IMR-90 (cell line): ENCODE measurements around the gene ATP10A. TPM values are rescaled to one million over a fixed set of nuclear protein-coding genes. Genes with fewer than 3 reads are reported as not detected.

ENCODE experiments used
- ATAC-seq: fragments of 200-7000 bp; cut with Tn5 transposase; 2 replicates; pipeline ENCODE4 v1.9.1; 2020; ENCODE audit warnings: low read depth, mild to moderate bottlenecking, moderate library complexity
- BruUV-seq: library from RNA; stranded (reverse); fragments of 400-500 nt; replicated peaks from 2 replicates; lab custom pipeline; 2021; lab: Mats Ljungman, UMichigan
- CTCF ChIA-PET: fragments of 300-600 bp; formaldehyde crosslinking; extraction: SDS; loops from one replicate; lab custom pipeline; 2021; ENCODE audit warnings: antibody characterized with exemption; lab: Yijun Ruan, JAX
- POLR2A ChIA-PET: fragments of 300-600 bp; sonication (Branson Sonifier 250); formaldehyde crosslinking; loops from one replicate; lab custom pipeline; 2022; ENCODE audit warnings: antibody characterized with exemption; ENCODE audit not compliant: unreplicated experiment; lab: Charles Lee
- DNase-seq: peaks from one replicate; pipeline ENCODE4 v3.0.0; 2013
- H2AFZ ChIP-seq: replicated peaks from 2 replicates; pipeline ENCODE3; 2013; ENCODE audit warnings: low read length, mild to moderate bottlenecking; ENCODE audit not compliant: poor library complexity
- H2AK5ac ChIP-seq: 2 replicates; pipeline ENCODE4 v1.6.1; 2013; ENCODE audit warnings: low read depth, low read length, inconsistent platforms
- H2AK9ac ChIP-seq: replicated peaks from 2 replicates; pipeline ENCODE3; 2013; ENCODE audit warnings: mild to moderate bottlenecking, low read depth, low read length, moderate library complexity; ENCODE audit not compliant: poor library complexity
- H2BK120ac ChIP-seq: 2 replicates; pipeline ENCODE4 v1.6.1; 2013; ENCODE audit warnings: low read depth, low read length, inconsistent platforms
- H2BK15ac ChIP-seq: 3 replicates; pipeline ENCODE4 v1.6.1; 2013; ENCODE audit warnings: low read depth, low read length, inconsistent platforms
- H2BK20ac ChIP-seq: 2 replicates; pipeline ENCODE4 v1.6.1; 2013; ENCODE audit warnings: low read depth, mild to moderate bottlenecking, inconsistent platforms, low read length, moderate library complexity
- H2BK5ac ChIP-seq: 2 replicates; pipeline ENCODE4 v1.6.1; 2013; ENCODE audit warnings: mild to moderate bottlenecking, low read depth, low read length, inconsistent platforms; ENCODE audit not compliant: poor library complexity, severe bottlenecking
- H3K14ac ChIP-seq: replicated peaks from 2 replicates; pipeline ENCODE4 v1.6.1; 2013; ENCODE audit warnings: low read depth, low read length, inconsistent platforms
- H3K18ac ChIP-seq: 2 replicates; pipeline ENCODE4 v1.6.1; 2013; ENCODE audit warnings: low read depth, low read length, control low read depth
- H3K23ac ChIP-seq: 2 replicates; pipeline ENCODE4 v1.6.1; 2013; ENCODE audit warnings: low read depth, low read length, inconsistent platforms
- H3K27ac ChIP-seq: 2 replicates; pipeline ENCODE4 v1.5.1; 2013; ENCODE audit warnings: mild to moderate bottlenecking, control low read depth, low read length; ENCODE audit not compliant: insufficient read depth
- H3K27me3 ChIP-seq: 2 replicates; pipeline ENCODE4 v1.6.1; 2013; ENCODE audit warnings: low read length; ENCODE audit not compliant: control insufficient read depth, insufficient read depth
- H3K36me3 ChIP-seq: 2 replicates; pipeline ENCODE4 v1.6.1; 2013; ENCODE audit warnings: low read length, mixed read lengths; ENCODE audit not compliant: control insufficient read depth, insufficient read depth
- H3K4ac ChIP-seq: 2 replicates; pipeline ENCODE4 v1.6.1; 2013; ENCODE audit warnings: low read depth, low read length, inconsistent platforms
- H3K4me1 ChIP-seq: 2 replicates; pipeline ENCODE4 v1.6.1; 2013; ENCODE audit warnings: low read length, mixed read lengths; ENCODE audit not compliant: control insufficient read depth, insufficient read depth
- H3K4me2 ChIP-seq: 2 replicates; pipeline ENCODE4 v1.6.1; 2013; ENCODE audit warnings: low read depth, mild to moderate bottlenecking, control low read depth, low read length, moderate library complexity
- H3K4me3 ChIP-seq: 2 replicates; pipeline ENCODE4 v1.5.1; 2013; ENCODE audit warnings: low read depth, mild to moderate bottlenecking, control low read depth, low read length, moderate library complexity; ENCODE audit not compliant: insufficient read depth
- H3K56ac ChIP-seq: 2 replicates; pipeline ENCODE4 v1.6.1; 2013; ENCODE audit warnings: low read length, inconsistent platforms; ENCODE audit not compliant: insufficient read depth; ENCODE audit errors: extremely low read depth
- H3K79me1 ChIP-seq, 2 experiments: 2 replicates each; pipeline ENCODE4 v1.6.1; 2013; ENCODE audit warnings: low read length in 2 of 2, inconsistent platforms in 1 of 2, low read depth in 1 of 2
- H3K9ac ChIP-seq: 2 replicates; pipeline ENCODE4 v1.6.1; 2013; ENCODE audit warnings: low read depth, low read length, control low read depth
- H3K9me1 ChIP-seq: 2 replicates; pipeline ENCODE4 v1.6.1; 2013; ENCODE audit warnings: low read length, inconsistent platforms; ENCODE audit not compliant: insufficient read depth
- H3K9me3 ChIP-seq: 2 replicates; pipeline ENCODE4 v1.6.1; 2013; ENCODE audit warnings: low read length; ENCODE audit not compliant: control insufficient read depth, insufficient read depth
- H4K20me1 ChIP-seq: 2 replicates; pipeline ENCODE4 v1.6.1; 2013; ENCODE audit warnings: low read length, inconsistent platforms; ENCODE audit not compliant: insufficient read depth
- H4K5ac ChIP-seq: 2 replicates; pipeline ENCODE4 v1.6.1; 2013; ENCODE audit warnings: mild to moderate bottlenecking, low read depth, low read length, control low read depth
- H4K8ac ChIP-seq, 2 experiments: 2 replicates each; pipeline ENCODE4 v1.6.1; 2013; ENCODE audit warnings: low read depth in 2 of 2, low read length in 2 of 2, control low read depth in 1 of 2, inconsistent platforms in 1 of 2
- H4K91ac ChIP-seq: 2 replicates; pipeline ENCODE4 v1.6.1; 2013; ENCODE audit warnings: low read depth, low read length, inconsistent platforms; ENCODE audit not compliant: insufficient read depth
- BHLHE40 ChIP-seq: fragments of 150-350 bp; IDR thresholded peaks from 2 replicates; pipeline ENCODE4 v1.6.1; 2016; ENCODE audit warnings: mild to moderate bottlenecking, low read depth, low read length
- CEBPB ChIP-seq: IDR thresholded peaks from 2 replicates; pipeline ENCODE4 v1.6.1; 2012; ENCODE audit warnings: low read depth, low read length, improper control_type of control experiment
- CHD1 ChIP-seq: IDR thresholded peaks from 2 replicates; pipeline ENCODE4 v1.6.1; 2012; ENCODE audit warnings: low read depth, low read length, improper control_type of control experiment
- CTCF ChIP-seq: conservative IDR thresholded peaks from 2 replicates; pipeline ENCODE4 v1.5.1; 2012; ENCODE audit warnings: mild to moderate bottlenecking, low read depth, low read length, improper control_type of control experiment
- ELK1 ChIP-seq: fragments of 150-350 bp; IDR thresholded peaks from 2 replicates; pipeline ENCODE4 v1.6.1; 2016; ENCODE audit warnings: low read depth, mild to moderate bottlenecking, low read length, moderate library complexity, borderline replicate concordance
- FOS ChIP-seq: fragments of 150-350 bp; IDR thresholded peaks from 2 replicates; pipeline ENCODE4 v1.6.1; 2016; ENCODE audit warnings: low read depth, low read length
- MAFK ChIP-seq: IDR thresholded peaks from 2 replicates; pipeline ENCODE4 v1.6.1; 2012; ENCODE audit warnings: low read depth, low read length, improper control_type of control experiment
- MAZ ChIP-seq: IDR thresholded peaks from 2 replicates; pipeline ENCODE4 v1.6.1; 2012; ENCODE audit warnings: low read depth, mild to moderate bottlenecking, low read length, improper control_type of control experiment, moderate library complexity, borderline replicate concordance
- NFE2L2 ChIP-seq: fragments of 150-350 bp; IDR thresholded peaks from 2 replicates; pipeline ENCODE4 v1.6.1; 2016; ENCODE audit warnings: low read depth, mild to moderate bottlenecking, low read length
- POLR2A ChIP-seq: IDR thresholded peaks from 2 replicates; pipeline ENCODE4 v1.6.1; 2012; ENCODE audit warnings: mild to moderate bottlenecking, low read depth, low read length
- RAD21 ChIP-seq: IDR thresholded peaks from 2 replicates; pipeline ENCODE4 v1.6.1; 2012; ENCODE audit warnings: low read length, improper control_type of control experiment
- RCOR1 ChIP-seq: IDR thresholded peaks from 2 replicates; pipeline ENCODE4 v1.6.1; 2012; ENCODE audit warnings: mild to moderate bottlenecking, low read length, improper control_type of control experiment; ENCODE audit not compliant: insufficient replicate concordance
- RFX5 ChIP-seq: IDR thresholded peaks from 2 replicates; pipeline ENCODE4 v1.8.0; 2012; ENCODE audit warnings: low read depth, mild to moderate bottlenecking, low read length, moderate library complexity
- USF2 ChIP-seq: fragments of 150-350 bp; IDR thresholded peaks from 2 replicates; pipeline ENCODE4 v1.6.1; 2017; ENCODE audit warnings: mild to moderate bottlenecking, antibody characterized with exemption, low read length, low read depth
- WGBS, 2 experiments: methylation state at CpG; one replicate each; pipeline versions ENCODE4 v1.1.5 to v1.1.7; 2013; ENCODE audit warnings: missing lambda C conversion rate in 2 of 2; ENCODE audit not compliant: insufficient read length in 1 of 2; ENCODE audit errors: extremely low coverage in 2 of 2; 5-methylcytosine and 5-hydroxymethylcytosine counted together
- dilution Hi-C: fragments of 300-500 bp; cut with HindIII; formaldehyde crosslinking; loops from one replicate; pipeline ENCODE4 v1.14.3; 2018; ENCODE audit warnings: low sequenced_read_pairs; ENCODE audit not compliant: unreplicated experiment
- in situ Hi-C: fragments of 300-500 bp; cut with MboI; formaldehyde crosslinking; loops from 3 replicates; pipeline ENCODE4 v1.14.3; 2019; ENCODE audit warnings: low sequenced_read_pairs, inconsistent platforms, mixed read lengths
- intact Hi-C: fragments of 100-400 bp; cut with micrococcal nuclease; formaldehyde crosslinking; loops from 2 replicates; pipeline ENCODE4 v1.10.0; 2022
- polyA plus RNA-seq, 3 experiments: library from polyadenylated mRNA; depleted of rRNA; stranded (reverse); fragments of >200 nt; gene quantifications; 2 replicates each; pipeline ENCODE4 v1.2.3, GENCODE V29; 2012; ENCODE audit warnings: low replicate concordance in 1 of 3
- total RNA-seq: library from RNA; depleted of rRNA; stranded (reverse); fragments of >200 nt; gene quantifications from 2 replicates; pipeline ENCODE4 v1.2.3, GENCODE V29; 2012

ATP10A gene
- total and polyA plus RNA-seq, 2 of the 4 experiments (the other 2 are of a cell fraction): 13.8 to 16.0 TPM

GRCh38 chr15:25863968-25864580, 947 bp upstream of the ATP10A start:
- peak overlapping the region; percentile 13 for H4K5ac ChIP-seq
- intact Hi-C loops (loop anchor here (5.0 kb wide), 3 partner anchors 68 to 172 kb away; no protein-coding TSS in a partner anchor), dilution Hi-C loops (no loop called here), in situ Hi-C loops (no loop called here)
- H3K36me3 ChIP-seq: no peaks in the 10 kb centered on the region
- H3K14ac ChIP-seq: peak overlapping the region; percentile 87
- WGBS, 2 experiments: 88% methylated on average over 4 of the region's 21 CpGs; no CpG with 5 or more reads in 1 of the 2 experiments
- peak overlapping the region; percentile 95 for H3K4me2 ChIP-seq
- peaks cover 18% of the 10 kb centered on the region for H3K9me1 ChIP-seq
- no peaks in the 10 kb centered on the region for H3K27me3 ChIP-seq
- H3K4ac ChIP-seq: peak overlapping the region; percentile 44
- H3K4me1 ChIP-seq: peaks cover 20% of the 10 kb centered on the region
- H3K79me1 ChIP-seq: peaks cover 17 to 52% of the 10 kb centered on the region in 2 experiments; a peak in 3 of 4 replicates
- H2BK120ac ChIP-seq: peak overlapping the region; percentile 87
- peak overlapping the region; percentile 88 to 99; a peak in 3 of 4 replicates for H4K8ac ChIP-seq
- H3K9ac ChIP-seq: peak overlapping the region; percentile 74; the same call in 1 of the 2 replicates
- no peaks in the 10 kb centered on the region for H3K9me3 ChIP-seq
- peak overlapping the region; percentile 27 for H2AFZ ChIP-seq
- H3K18ac ChIP-seq: 0 out of 2 replicates have a peak overlapping the region, but pooled peaks have one; percentile 6
- peak overlapping the region; percentile 85; the same call in 1 of the 3 replicates for H2BK15ac ChIP-seq
- peak overlapping the region; percentile 66 for H4K91ac ChIP-seq
- H3K23ac ChIP-seq: peak overlapping the region; percentile 94; the same call in 1 of the 2 replicates
- peak overlapping the region; percentile 59; the same call in 1 of the 2 replicates for H2AK5ac ChIP-seq
- BruUV-seq: no TSS peak
- peak overlapping the region; percentile 73 for H2BK20ac ChIP-seq
- peak overlapping the region; percentile 27 for H2BK5ac ChIP-seq
- H3K27ac ChIP-seq: peak overlapping the region; percentile 63; the same call in 1 of the 2 replicates
- ATAC-seq (no peak), DNase-seq (no peak)
- peak overlapping the region; percentile 84 for H3K4me3 ChIP-seq
- peak overlapping the region; percentile 89 for H3K56ac ChIP-seq
- H4K20me1 ChIP-seq: peaks cover 7% of the 10 kb centered on the region; the same call in 1 of the 2 replicates
- CTCF ChIA-PET: interaction anchor here (1.1 kb wide), 1 partner anchor 21 kb away, joined by 3 read pairs; no protein-coding TSS in a partner anchor
- POLR2A ChIA-PET: interaction anchor here (0.5 kb wide), 1 partner anchor 1542 kb away, joined by 3 read pairs; no protein-coding TSS in a partner anchor
- H2AK9ac ChIP-seq: peak overlapping the region; percentile 2
- TF ChIP-seq USF2 (no peak), CEBPB (no peak), RAD21 (no peak), MAFK (no peak), BHLHE40 (no peak), RCOR1 (no peak), CTCF (no peak), ELK1 (no peak), FOS (no peak), RFX5 (no peak), MAZ (no peak), POLR2A (no peak), CHD1 (no peak), NFE2L2 (no peak)
